Muscle of leg (tissue), 11 donors: Measurements from ENCODE around the gene CUEDC1. TPM values are rescaled to one million over a fixed set of nuclear protein-coding genes. Genes with fewer than 3 reads are reported as not detected.

ENCODE experiments used
- DNase-seq: peaks from one replicate; pipeline ENCODE4 v3.0.0; 2013
- H3K27ac ChIP-seq: one replicate; pipeline ENCODE4 v1.5.1; 2013; ENCODE audit warnings: mild to moderate bottlenecking, low read length, control low read depth
- H3K27me3 ChIP-seq: one replicate; pipeline ENCODE4 v1.6.1; 2013; ENCODE audit warnings: low read length; ENCODE audit not compliant: control insufficient read depth, insufficient read depth
- H3K36me3 ChIP-seq: one replicate; pipeline ENCODE4 v1.6.1; 2013; ENCODE audit warnings: low read length; ENCODE audit not compliant: control insufficient read depth, insufficient read depth
- H3K4me1 ChIP-seq: one replicate; pipeline ENCODE4 v1.6.1; 2013; ENCODE audit warnings: low read length; ENCODE audit not compliant: control insufficient read depth, insufficient read depth
- H3K4me3 ChIP-seq: one replicate; pipeline ENCODE4 v1.5.1; 2013; ENCODE audit warnings: low read length, control low read depth
- H3K9me3 ChIP-seq: replicated peaks from 2 replicates; pipeline ENCODE4 v1.6.1; 2013; ENCODE audit warnings: low read depth, low read length; ENCODE audit not compliant: control insufficient read depth
- WGBS: methylation state at CpG from one replicate; pipeline ENCODE4 v1.1.5; 2013; ENCODE audit warnings: missing lambda C conversion rate; ENCODE audit not compliant: insufficient coverage; 5-methylcytosine and 5-hydroxymethylcytosine counted together
- polyA plus RNA-seq, 8 donors: library from polyadenylated mRNA; unstranded; fragments of 120-200 nt; gene quantifications; one replicate each; pipeline versions ENCODE4 v1.2.1 to v1.2.3, GENCODE V29; 2013; ENCODE audit warnings: inconsistent platforms in 1 of 8, low replicate concordance in 1 of 8; ENCODE audit not compliant: insufficient read length in 8 of 8, insufficient read depth in 1 of 8
- total RNA-seq: library from RNA; stranded (reverse); fragments of 120-200 nt; gene quantifications from one replicate; pipeline ENCODE4 v1.2.4, GENCODE V29; 2013

Gene CUEDC1
- total and polyA plus RNA-seq, 9 donors: 13.2 to 59.3 (median 51.8) TPM

- H3K27ac ChIP-seq: peak overlapping the region; percentile 89
- WGBS: 19% methylated on average over 5 of the region's 19 CpGs
- H3K4me3 ChIP-seq: no peak overlapping the region
- no peaks in the 10 kb centered on the region for H3K27me3 ChIP-seq
- peak; percentile 88 for DNase-seq
- H3K36me3 ChIP-seq: no peaks in the 10 kb centered on the region
- H3K9me3 ChIP-seq: no peaks in the 10 kb centered on the region
- H3K4me1 ChIP-seq: peaks cover 86% of the 10 kb centered on the region
Measured at GRCh38 chr17:57915985-57916757, 39.0 kb downstream of the CUEDC1 start.

GRCh38 chr17:57915544-57915943 lies 39.7 kb downstream of the CUEDC1 start:
- peak; percentile 70 for DNase-seq
- Histone ChIP-seq H3K9me3 (no peaks in the 10 kb centered on the region), H3K27ac (peak overlapping the region; percentile 89), H3K36me3 (no peaks in the 10 kb centered on the region), H3K4me3 (no peak overlapping the region), H3K4me1 (peaks cover 86% of the 10 kb centered on the region), H3K27me3 (no peaks in the 10 kb centered on the region)
- 24% methylated on average over 6 of the region's 9 CpGs for WGBS

GRCh38 chr17:57914273-57915142 lies 40.7 kb downstream of the CUEDC1 start:
- Histone ChIP-seq H3K9me3 (no peaks in the 10 kb centered on the region), H3K36me3 (no peaks in the 10 kb centered on the region), H3K27ac (peak overlapping the region; percentile 48), H3K4me1 (peaks cover 82% of the 10 kb centered on the region), H3K4me3 (no peak overlapping the region), H3K27me3 (no peaks in the 10 kb centered on the region)
- no peak for DNase-seq
- 60% methylated on average over 1 of the region's 5 CpGs for WGBS

GRCh38 chr17:57913575-57914272 lies 41.5 kb downstream of the CUEDC1 start:
- Histone ChIP-seq H3K27ac (no peak overlapping the region), H3K27me3 (no peaks in the 10 kb centered on the region), H3K9me3 (no peaks in the 10 kb centered on the region), H3K4me1 (peaks cover 78% of the 10 kb centered on the region), H3K4me3 (no peak overlapping the region), H3K36me3 (no peaks in the 10 kb centered on the region)
- WGBS: 31% methylated on average over 3 of the region's 7 CpGs
- DNase-seq: no peak

- no peaks in the 10 kb centered on the region for H3K27me3 ChIP-seq
- WGBS: 30% methylated on average over 4 of the region's 13 CpGs
- no peaks in the 10 kb centered on the region for H3K36me3 ChIP-seq
- H3K4me3 ChIP-seq: no peak overlapping the region
- H3K27ac ChIP-seq: peak overlapping the region; percentile 71
- peaks cover 65% of the 10 kb centered on the region for H3K4me1 ChIP-seq
- H3K9me3 ChIP-seq: no peaks in the 10 kb centered on the region
- DNase-seq: peak; percentile 98
Measured at GRCh38 chr17:57911834-57912673, 43.2 kb downstream of the CUEDC1 start.

- WGBS: 76% methylated on average over 7 of the region's 11 CpGs
- no peak for DNase-seq
- no peak overlapping the region for H3K4me3 ChIP-seq
- no peak overlapping the region for H3K27ac ChIP-seq
- H3K36me3 ChIP-seq: no peaks in the 10 kb centered on the region
- no peaks in the 10 kb centered on the region for H3K9me3 ChIP-seq
- no peaks in the 10 kb centered on the region for H3K27me3 ChIP-seq
- H3K4me1 ChIP-seq: peaks cover 56% of the 10 kb centered on the region
Measured at GRCh38 chr17:57910462-57911420, 44.5 kb downstream of the CUEDC1 start.

GRCh38 chr17:57909551-57909950 lies 45.7 kb downstream of the CUEDC1 start:
- 83% methylated on average over 1 of the region's 5 CpGs for WGBS
- no peak overlapping the region for H3K27ac ChIP-seq
- H3K9me3 ChIP-seq: no peaks in the 10 kb centered on the region
- H3K36me3 ChIP-seq: no peaks in the 10 kb centered on the region
- H3K4me3 ChIP-seq: no peak overlapping the region
- H3K27me3 ChIP-seq: no peaks in the 10 kb centered on the region
- DNase-seq: no peak
- peaks cover 55% of the 10 kb centered on the region for H3K4me1 ChIP-seq

- H3K36me3 ChIP-seq: no peaks in the 10 kb centered on the region
- WGBS: 84% methylated on average over 5 of the region's 6 CpGs
- no peaks in the 10 kb centered on the region for H3K9me3 ChIP-seq
- DNase-seq: no peak
- H3K27ac ChIP-seq: no peak overlapping the region
- H3K4me1 ChIP-seq: peaks cover 55% of the 10 kb centered on the region
- H3K27me3 ChIP-seq: no peaks in the 10 kb centered on the region
- H3K4me3 ChIP-seq: no peak overlapping the region
Measured at GRCh38 chr17:57908278-57908677, 46.9 kb downstream of the CUEDC1 start.

- Histone ChIP-seq H3K4me3 (no peak overlapping the region), H3K27me3 (no peaks in the 10 kb centered on the region), H3K36me3 (no peaks in the 10 kb centered on the region), H3K9me3 (no peaks in the 10 kb centered on the region), H3K27ac (peak overlapping the region; percentile 25), H3K4me1 (peaks cover 55% of the 10 kb centered on the region)
- no peak for DNase-seq
- WGBS: 58% methylated on average over 5 of the region's 7 CpGs
Measured at GRCh38 chr17:57906910-57907309, 48.3 kb downstream of the CUEDC1 start.
